Measurements from ENCODE around the gene RESF1.

RESF1 gene

GRCh38 chr12:31973818-31974217 is 14.6 kb downstream of the RESF1 start:
- Histone ChIP-seq H3K36me3 (ENCODE audit: insufficient read depth, insufficient read length, low read length) (peaks cover 93% of the 10 kb centered on the region), H3K27me3 (ENCODE audit: insufficient read depth, insufficient read length) (no peaks in the 10 kb centered on the region), H3K4me3 (ENCODE audit: insufficient read length, low read depth) (no peak overlapping the region), H3K9me3 (ENCODE audit: insufficient read depth, low read length) (peaks cover 66% of the 10 kb centered on the region), H3K9ac (ENCODE audit: insufficient read length, low read depth) (no peak overlapping the region), H3K4me1 (ENCODE audit: insufficient read depth, insufficient read length) (no peaks in the 10 kb centered on the region)
- TF ChIP-seq YY1 (IDR thresholded peaks at IDR 0.05; ENCODE audit: insufficient read depth, insufficient read length) (no peak), ZNF274 (IDR thresholded peaks at IDR 0.05; ENCODE audit: low read depth, low read length) (no peak), SUZ12 (IDR thresholded peaks at IDR 0.05; ENCODE audit: extremely low read depth, insufficient read depth, insufficient read length) (no peak)
- DNase-seq (ENCODE audit: low read depth, low spot score), result no peak

DNA sequence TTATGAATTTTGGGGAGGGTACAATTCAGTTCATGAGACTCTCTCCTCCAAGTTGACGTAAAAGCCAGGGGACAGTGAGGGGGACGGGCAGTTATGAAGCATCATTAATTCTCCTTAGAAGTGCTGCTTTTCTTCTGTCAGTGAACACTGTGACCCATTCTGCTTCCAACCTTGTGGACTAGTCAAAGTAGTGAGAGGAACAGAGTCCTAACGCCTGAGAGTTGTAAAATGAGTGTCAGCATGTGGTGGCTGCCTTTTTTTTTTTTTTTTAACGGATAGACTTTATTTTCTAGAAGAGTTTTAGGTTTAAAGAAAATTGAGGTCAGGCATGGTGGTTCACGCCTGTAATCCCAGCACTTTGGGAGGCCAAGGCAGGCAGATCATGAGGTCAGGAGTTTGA is 15.5 kb downstream of the RESF1 start:
- no peak overlapping the region for H3K4me3 ChIP-seq (ENCODE audit: insufficient read length, low read depth)
- H3K27me3 ChIP-seq (ENCODE audit: insufficient read depth, insufficient read length), result no peaks in the 10 kb centered on the region
- H3K4me1 ChIP-seq (ENCODE audit: insufficient read depth, insufficient read length), result no peaks in the 10 kb centered on the region
- peaks cover 66% of the 10 kb centered on the region for H3K9me3 ChIP-seq (ENCODE audit: insufficient read depth, low read length)
- H3K9ac ChIP-seq (ENCODE audit: insufficient read length, low read depth), result no peak overlapping the region
- DNase-seq (ENCODE audit: low read depth, low spot score), result no peak
- TF ChIP-seq ZNF274 (IDR thresholded peaks at IDR 0.05; ENCODE audit: low read depth, low read length) (no peak), SUZ12 (IDR thresholded peaks at IDR 0.05; ENCODE audit: extremely low read depth, insufficient read depth, insufficient read length) (no peak), YY1 (IDR thresholded peaks at IDR 0.05; ENCODE audit: insufficient read depth, insufficient read length) (no peak)
- peaks cover 92% of the 10 kb centered on the region for H3K36me3 ChIP-seq (ENCODE audit: insufficient read depth, insufficient read length, low read length)

DNA sequence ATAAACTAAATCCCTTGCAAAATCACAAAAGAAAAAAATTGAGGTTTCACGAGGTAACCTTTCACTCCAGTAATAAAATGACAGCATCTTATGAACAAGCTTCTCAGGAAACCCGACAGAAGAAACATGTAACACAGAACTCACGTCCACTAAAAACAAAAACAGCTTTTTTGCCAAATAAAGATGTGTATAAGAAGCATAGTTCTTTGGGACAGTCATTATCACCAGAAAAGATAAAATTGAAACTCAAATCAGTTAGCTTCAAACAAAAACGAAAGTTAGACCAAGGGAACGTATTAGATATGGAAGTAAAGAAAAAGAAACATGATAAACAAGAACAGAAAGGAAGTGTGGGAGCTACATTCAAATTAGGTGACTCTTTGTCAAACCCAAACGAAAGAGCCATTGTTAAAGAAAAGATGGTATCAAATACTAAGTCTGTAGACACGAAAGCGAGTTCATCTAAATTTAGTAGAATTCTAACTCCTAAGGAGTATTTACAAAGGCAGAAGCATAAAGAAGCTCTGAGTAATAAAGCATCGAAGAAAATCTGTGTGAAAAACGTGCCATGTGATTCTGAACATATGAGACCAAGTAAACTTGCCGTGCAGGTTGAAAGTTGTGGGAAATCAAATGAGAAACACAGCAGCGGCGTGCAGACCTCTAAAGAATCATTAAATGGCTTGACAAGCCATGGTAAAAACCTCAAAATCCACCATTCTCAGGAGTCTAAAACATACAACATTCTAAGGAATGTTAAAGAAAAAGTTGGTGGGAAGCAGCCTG is 25.8 kb downstream of the RESF1 start:
- no peak for TF ChIP-seq YY1 (IDR thresholded peaks at IDR 0.05; ENCODE audit: insufficient read depth, insufficient read length)
- TF ChIP-seq ZNF274 (IDR thresholded peaks at IDR 0.05; ENCODE audit: low read depth, low read length), result no peak
- no peak for TF ChIP-seq SUZ12 (IDR thresholded peaks at IDR 0.05; ENCODE audit: extremely low read depth, insufficient read depth, insufficient read length)
- H3K36me3 ChIP-seq (ENCODE audit: insufficient read depth, insufficient read length, low read length), result peaks cover 72% of the 10 kb centered on the region

DNA sequence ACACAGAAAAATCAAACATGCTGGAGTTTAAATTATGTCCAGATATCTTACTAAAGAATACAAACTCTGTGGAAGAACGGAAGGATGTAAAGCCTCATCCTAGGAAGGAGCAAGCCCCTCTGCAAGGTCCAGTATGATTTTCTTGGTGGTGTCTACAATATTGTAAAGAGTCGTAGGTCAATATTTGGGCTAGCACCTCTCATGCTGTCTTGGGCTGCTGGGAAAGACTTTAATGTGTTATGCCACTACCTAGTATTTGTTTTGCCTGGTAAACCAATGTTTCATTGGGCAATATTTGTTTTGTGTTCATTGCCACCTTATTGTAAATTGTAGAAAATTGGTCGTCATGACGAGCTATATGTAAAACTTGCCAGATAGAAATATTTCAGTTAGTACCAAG is 26.6 kb downstream of the RESF1 start:
- H3K27me3 ChIP-seq (ENCODE audit: insufficient read depth, insufficient read length), result no peaks in the 10 kb centered on the region
- no peak for DNase-seq (ENCODE audit: low read depth, low spot score)
- peaks cover 72% of the 10 kb centered on the region for H3K36me3 ChIP-seq (ENCODE audit: insufficient read depth, insufficient read length, low read length)
- no peak overlapping the region for H3K9ac ChIP-seq (ENCODE audit: insufficient read length, low read depth)
- H3K4me3 ChIP-seq (ENCODE audit: insufficient read length, low read depth), result no peak overlapping the region
- H3K4me1 ChIP-seq (ENCODE audit: insufficient read depth, insufficient read length), result no peaks in the 10 kb centered on the region
- H3K9me3 ChIP-seq (ENCODE audit: insufficient read depth, low read length), result peaks cover 42% of the 10 kb centered on the region
- no peak for TF ChIP-seq YY1 (IDR thresholded peaks at IDR 0.05; ENCODE audit: insufficient read depth, insufficient read length)
- no peak for TF ChIP-seq SUZ12 (IDR thresholded peaks at IDR 0.05; ENCODE audit: extremely low read depth, insufficient read depth, insufficient read length)
- TF ChIP-seq ZNF274 (IDR thresholded peaks at IDR 0.05; ENCODE audit: low read depth, low read length), result no peak

More for the DNA sequence above, 25.8 kb downstream of the RESF1 start:
- Histone ChIP-seq H3K4me1 (ENCODE audit: insufficient read depth, insufficient read length) (no peaks in the 10 kb centered on the region), H3K27me3 (ENCODE audit: insufficient read depth, insufficient read length) (no peaks in the 10 kb centered on the region), H3K9me3 (ENCODE audit: insufficient read depth, low read length) (peaks cover 49% of the 10 kb centered on the region), H3K4me3 (ENCODE audit: insufficient read length, low read depth) (no peak overlapping the region), H3K9ac (ENCODE audit: insufficient read length, low read depth) (no peak overlapping the region)
- no peak for DNase-seq (ENCODE audit: low read depth, low spot score)

DNA sequence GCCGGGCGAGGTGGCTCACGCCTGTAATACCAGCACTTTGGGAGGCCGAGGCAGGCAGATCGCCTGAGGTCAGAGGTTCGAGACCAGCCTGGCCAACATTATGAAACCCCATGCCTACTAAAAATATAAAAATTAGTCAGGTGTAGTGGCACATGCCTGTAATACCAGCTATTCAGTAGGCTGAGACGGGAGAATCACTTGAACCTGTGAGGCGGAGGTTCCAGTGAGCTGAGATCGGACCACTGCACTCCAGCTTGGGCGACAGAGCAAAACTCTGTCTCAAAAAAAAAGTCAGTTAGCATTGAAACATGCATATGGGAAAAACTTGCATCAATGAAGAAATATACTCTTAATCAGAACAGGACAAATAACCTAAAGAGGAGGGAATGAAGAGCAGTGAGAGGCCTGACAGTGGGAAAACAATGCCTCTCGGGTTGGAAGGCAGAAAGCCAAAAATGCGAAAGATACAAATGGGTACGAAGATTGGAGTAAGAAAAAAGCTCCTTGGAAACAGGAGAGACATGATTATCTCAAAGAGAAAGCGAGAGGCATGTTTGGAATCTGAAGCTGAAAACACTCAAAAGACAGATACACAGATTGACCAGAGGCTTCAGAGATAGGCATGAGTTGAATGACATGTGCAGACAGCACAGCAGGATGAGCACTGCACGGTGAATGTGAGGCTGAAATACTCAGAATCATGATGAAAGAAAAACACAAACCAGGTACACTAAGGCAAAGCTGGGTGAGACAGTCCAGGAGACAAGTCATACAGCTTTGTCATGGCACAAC is 30.6 kb downstream of the RESF1 start:
- peaks cover 3% of the 10 kb centered on the region; the same call in 1 of the 2 replicates for H3K9me3 ChIP-seq (ENCODE audit: insufficient read depth, low read length)
- TF ChIP-seq YY1 (IDR thresholded peaks at IDR 0.05; ENCODE audit: insufficient read depth, insufficient read length), result no peak
- no peak for TF ChIP-seq ZNF274 (IDR thresholded peaks at IDR 0.05; ENCODE audit: low read depth, low read length)
- TF ChIP-seq SUZ12 (IDR thresholded peaks at IDR 0.05; ENCODE audit: extremely low read depth, insufficient read depth, insufficient read length), result no peak
- no peak overlapping the region for H3K4me3 ChIP-seq (ENCODE audit: insufficient read length, low read depth)
- no peaks in the 10 kb centered on the region for H3K4me1 ChIP-seq (ENCODE audit: insufficient read depth, insufficient read length)
- DNase-seq (ENCODE audit: low read depth, low spot score), result no peak
- H3K27me3 ChIP-seq (ENCODE audit: insufficient read depth, insufficient read length), result no peaks in the 10 kb centered on the region
- H3K36me3 ChIP-seq (ENCODE audit: insufficient read depth, insufficient read length, low read length), result peaks cover 74% of the 10 kb centered on the region
- no peak overlapping the region for H3K9ac ChIP-seq (ENCODE audit: insufficient read length, low read depth)

GRCh38 chr12:31991146-31991545 is 31.9 kb downstream of the RESF1 start:
- H3K36me3 ChIP-seq (ENCODE audit: insufficient read depth, insufficient read length, low read length), result peaks cover 87% of the 10 kb centered on the region
- no peaks in the 10 kb centered on the region for H3K4me1 ChIP-seq (ENCODE audit: insufficient read depth, insufficient read length)
- no peak for TF ChIP-seq SUZ12 (IDR thresholded peaks at IDR 0.05; ENCODE audit: extremely low read depth, insufficient read depth, insufficient read length)
- TF ChIP-seq YY1 (IDR thresholded peaks at IDR 0.05; ENCODE audit: insufficient read depth, insufficient read length), result no peak
- TF ChIP-seq ZNF274 (IDR thresholded peaks at IDR 0.05; ENCODE audit: low read depth, low read length), result no peak
- no peak overlapping the region for H3K9ac ChIP-seq (ENCODE audit: insufficient read length, low read depth)
- no peaks in the 10 kb centered on the region for H3K9me3 ChIP-seq (ENCODE audit: insufficient read depth, low read length)
- H3K27me3 ChIP-seq (ENCODE audit: insufficient read depth, insufficient read length), result no peaks in the 10 kb centered on the region
- no peak for DNase-seq (ENCODE audit: low read depth, low spot score)
- no peak overlapping the region for H3K4me3 ChIP-seq (ENCODE audit: insufficient read length, low read depth)

GRCh38 chr12:31991815-31992214 is 32.6 kb downstream of the RESF1 start:
- H3K9ac ChIP-seq (ENCODE audit: insufficient read length, low read depth), result no peak overlapping the region
- H3K36me3 ChIP-seq (ENCODE audit: insufficient read depth, insufficient read length, low read length), result peaks cover 93% of the 10 kb centered on the region

More at GRCh38 chr12:31991815-31992214, 32.6 kb downstream of the RESF1 start:
- Histone ChIP-seq H3K9me3 (ENCODE audit: insufficient read depth, low read length) (no peaks in the 10 kb centered on the region), H3K4me1 (ENCODE audit: insufficient read depth, insufficient read length) (no peaks in the 10 kb centered on the region), H3K4me3 (ENCODE audit: insufficient read length, low read depth) (no peak overlapping the region), H3K27me3 (ENCODE audit: insufficient read depth, insufficient read length) (no peaks in the 10 kb centered on the region)
- DNase-seq (ENCODE audit: low read depth, low spot score), result no peak
- TF ChIP-seq YY1 (IDR thresholded peaks at IDR 0.05; ENCODE audit: insufficient read depth, insufficient read length), result no peak
- no peak for TF ChIP-seq SUZ12 (IDR thresholded peaks at IDR 0.05; ENCODE audit: extremely low read depth, insufficient read depth, insufficient read length)

All from NT2/D1 (cell line).